GM18526 (cell line): ENCODE data around the gene GNB1.

Experiments used
- POLR2A ChIP-seq: IDR thresholded peaks from 3 replicates; pipeline ENCODE4 v1.6.1; 2011; ENCODE audit not compliant: insufficient read length; ENCODE audit errors: extremely low read depth

The GNB1 gene

GRCh38 chr1:1889090-1889750 lies 1.7 kb downstream of the GNB1 start:
- no peak for TF ChIP-seq POLR2A

DNA sequence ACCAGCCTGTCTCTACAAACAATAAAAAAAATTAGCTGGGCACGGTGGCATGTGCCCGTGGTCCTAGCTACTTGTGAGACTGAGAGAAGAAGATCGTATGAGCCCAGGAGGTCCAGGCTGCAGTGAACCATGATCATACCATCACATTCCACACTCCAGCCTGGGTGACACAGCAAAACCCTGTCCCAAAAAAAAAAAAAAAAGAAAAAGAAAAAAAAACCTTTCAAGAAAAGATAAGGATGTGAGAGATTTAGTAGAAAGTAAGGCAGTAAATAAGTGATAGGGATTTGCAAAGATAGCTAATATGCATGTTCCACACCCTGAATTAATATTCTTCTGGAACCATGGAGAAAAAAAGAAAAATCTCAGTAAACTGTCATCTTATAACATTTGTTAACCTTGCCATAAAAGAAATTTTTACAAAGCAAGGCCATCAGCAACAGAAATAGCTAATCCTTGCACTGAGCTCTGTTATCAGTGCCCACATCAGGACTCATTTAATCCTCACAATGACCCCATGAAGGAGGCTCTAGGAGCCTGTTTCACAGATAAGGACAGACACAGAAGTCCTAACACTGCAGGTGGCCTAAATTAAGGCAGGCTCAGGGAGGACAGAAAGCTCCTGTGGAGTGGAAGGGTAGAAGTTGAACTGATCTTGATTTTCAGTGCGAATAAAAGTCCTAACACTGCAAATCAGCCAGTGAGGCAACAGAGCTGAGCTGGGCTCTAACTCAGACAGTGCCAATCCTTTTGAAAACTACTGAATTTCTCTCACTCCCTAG lies 7.6 kb downstream of the GNB1 start:
- TF ChIP-seq POLR2A: no peak

DNA sequence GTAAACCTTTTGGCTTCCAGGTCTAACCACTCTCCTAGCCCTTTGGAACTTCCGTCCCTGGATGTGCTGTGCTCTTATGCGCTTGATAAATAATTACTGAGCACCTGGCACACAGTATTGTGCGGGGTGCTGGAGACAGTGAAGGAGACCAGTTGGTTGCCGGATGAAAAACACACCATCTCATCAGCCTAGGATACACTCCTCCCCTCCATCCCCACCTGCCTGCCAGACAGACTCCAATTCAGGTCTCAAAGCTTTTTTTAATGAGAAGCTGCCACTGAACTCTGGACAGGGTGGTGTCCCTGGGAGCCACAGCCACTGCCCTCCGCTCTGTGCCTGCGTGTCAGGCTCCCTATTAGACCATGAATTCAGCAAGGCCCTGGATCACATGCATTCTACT lies 9.2 kb downstream of the GNB1 start:
- TF ChIP-seq POLR2A: no peak

DNA sequence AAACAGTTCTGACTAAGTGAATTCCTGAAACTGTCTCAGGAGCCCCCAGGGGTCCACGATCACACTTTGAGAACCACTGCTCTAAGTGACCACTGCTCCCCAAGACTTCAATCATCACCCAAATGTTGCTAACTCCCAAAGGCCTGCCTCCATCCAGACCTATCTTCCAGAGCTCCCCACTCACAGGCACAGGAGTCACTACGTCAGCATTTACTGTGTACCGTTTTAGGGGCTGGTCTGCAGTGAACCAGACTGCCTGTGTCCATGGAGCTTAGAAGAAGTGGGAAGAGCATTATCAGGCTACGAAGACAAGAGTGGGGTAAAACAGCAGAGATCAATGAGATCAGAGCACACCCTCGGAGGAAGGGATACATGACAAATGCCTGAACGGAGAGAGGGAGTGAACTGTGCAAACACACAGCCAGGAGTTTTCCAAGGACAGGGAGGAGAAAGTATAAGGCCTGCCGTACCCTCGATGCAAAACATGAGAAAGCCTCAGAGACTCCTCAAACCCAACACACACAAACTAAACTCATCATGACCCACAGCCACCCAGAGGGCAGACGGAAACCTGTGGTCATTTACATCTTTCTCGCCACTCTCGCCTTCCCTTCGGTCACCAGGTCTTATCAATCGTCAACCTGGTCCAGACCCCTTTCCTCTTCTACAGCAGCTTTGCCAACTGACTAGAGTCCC lies 10.1 kb downstream of the GNB1 start:
- TF ChIP-seq POLR2A: no peak

DNA sequence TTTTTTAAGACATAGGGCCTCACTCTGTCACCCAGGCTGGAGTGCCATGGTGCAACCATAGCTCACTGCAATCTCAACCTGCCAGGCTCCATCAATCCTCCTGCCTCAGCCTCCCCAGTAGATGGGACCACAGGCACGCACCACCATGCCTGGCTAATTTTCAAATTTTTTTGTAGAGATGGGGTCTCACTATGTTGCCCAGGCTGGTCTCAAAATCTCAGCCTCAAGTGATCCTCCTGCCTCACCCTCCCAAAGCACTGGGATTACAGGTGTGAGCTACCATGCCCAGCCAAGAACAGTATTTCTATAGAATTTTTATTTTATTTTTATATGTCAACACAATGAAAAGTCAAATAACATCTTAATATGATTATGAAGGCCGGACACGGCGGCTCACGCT lies 10.9 kb downstream of the GNB1 start:
- no peak for TF ChIP-seq POLR2A

DNA sequence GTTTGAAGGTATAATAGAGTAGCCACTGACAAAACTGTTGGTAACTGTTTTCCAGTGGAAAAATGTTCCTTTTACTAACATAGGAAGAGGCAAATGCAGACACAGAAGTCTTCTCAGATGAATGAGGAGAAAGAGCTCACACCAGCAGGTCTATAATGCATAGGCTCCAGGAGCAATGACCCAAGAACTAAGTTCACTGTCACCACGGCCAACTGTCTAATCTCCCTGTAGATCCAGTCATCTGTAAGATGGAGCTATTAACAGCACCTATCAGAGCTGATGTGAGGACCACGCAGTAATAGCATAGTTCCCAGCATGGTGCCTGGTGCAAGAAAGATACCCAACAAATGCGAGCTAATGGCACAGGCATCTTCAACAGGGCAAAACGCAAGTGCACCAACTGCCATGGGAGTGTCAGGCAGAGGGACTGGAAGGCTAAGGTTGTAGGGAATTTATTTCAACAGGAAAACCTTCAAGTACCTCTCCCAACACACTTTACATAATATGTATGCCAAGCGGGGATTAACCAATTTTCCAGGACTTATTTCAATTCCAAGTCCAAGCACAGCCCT lies 12.9 kb downstream of the GNB1 start:
- TF ChIP-seq POLR2A: no peak

GRCh38 chr1:1876335-1876930 lies 14.5 kb downstream of the GNB1 start:
- no peak for TF ChIP-seq POLR2A

GRCh38 chr1:1875932-1876331 lies 15.0 kb downstream of the GNB1 start:
- TF ChIP-seq POLR2A: no peak

DNA sequence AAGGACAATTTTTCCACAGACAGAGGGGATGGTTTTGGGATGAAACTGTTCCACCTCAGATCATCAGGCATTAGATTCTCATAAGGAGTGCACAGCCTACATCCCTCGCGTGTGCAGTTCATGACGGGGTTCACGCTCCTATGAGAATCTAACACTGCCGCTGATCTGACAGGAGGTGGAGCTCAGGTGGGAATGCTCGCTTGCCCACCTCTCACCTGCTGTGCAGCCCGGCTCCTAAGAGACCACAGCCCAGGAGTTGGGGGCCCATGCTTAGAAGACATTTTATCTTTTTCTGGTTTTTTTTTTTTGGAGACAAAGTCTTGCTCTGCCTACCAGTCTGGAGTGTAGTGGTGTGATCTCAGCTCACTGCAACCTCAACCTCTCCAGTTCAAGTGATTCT lies 16.0 kb downstream of the GNB1 start:
- no peak for TF ChIP-seq POLR2A

- no peak for TF ChIP-seq POLR2A
Observed at GRCh38 chr1:1873186-1873585, 17.7 kb downstream of the GNB1 start.

DNA sequence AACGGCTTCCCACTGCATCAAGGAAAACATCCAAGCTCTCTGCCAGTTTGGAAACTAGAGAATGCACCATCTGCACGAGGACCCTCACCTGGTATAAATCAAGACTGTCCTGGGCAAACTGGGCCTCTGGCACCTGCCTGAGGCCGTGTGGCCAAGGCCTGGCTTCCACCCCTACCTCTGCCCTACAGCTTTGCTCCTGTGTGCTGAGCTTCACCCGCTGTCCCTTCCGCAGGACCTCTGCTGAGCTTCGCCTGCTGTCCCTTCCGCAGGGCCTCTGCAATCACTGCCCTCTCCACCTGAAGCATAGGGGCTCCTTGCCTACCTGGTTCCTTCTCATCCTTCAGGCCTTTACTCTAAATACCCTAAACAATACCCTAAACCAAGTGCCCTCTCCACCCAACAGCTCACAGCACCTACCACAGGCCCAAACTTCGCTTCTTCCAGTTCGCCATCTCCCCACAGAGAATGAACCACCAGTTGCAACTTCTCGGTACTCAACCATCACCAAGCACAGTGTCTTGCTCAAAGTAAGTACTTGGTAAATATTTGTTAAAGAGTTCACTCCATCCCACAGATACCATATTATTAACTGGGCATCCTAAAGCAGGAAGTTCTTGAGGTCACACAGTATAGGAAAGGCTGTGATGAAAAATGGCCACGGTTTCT lies 18.4 kb downstream of the GNB1 start:
- TF ChIP-seq POLR2A: no peak

DNA sequence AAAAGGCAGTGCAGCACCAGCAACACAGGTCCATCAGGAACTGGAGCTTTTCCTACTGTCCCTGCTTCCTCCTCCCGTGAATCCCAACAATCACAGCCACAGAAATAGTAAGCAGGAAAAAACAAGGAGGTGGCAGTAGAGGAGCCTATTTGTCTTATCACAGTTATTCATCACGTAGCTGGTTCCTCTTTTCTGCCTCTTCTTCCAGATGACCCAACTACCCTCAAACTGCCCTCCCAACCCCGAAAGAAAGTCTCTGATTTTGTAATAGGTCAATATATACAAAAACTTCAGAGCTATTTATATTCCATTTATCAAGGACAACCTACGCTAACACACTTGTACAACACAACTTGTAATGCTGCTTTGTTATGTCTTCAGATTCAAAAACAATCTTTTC lies 21.4 kb downstream of the GNB1 start:
- TF ChIP-seq POLR2A: no peak

DNA sequence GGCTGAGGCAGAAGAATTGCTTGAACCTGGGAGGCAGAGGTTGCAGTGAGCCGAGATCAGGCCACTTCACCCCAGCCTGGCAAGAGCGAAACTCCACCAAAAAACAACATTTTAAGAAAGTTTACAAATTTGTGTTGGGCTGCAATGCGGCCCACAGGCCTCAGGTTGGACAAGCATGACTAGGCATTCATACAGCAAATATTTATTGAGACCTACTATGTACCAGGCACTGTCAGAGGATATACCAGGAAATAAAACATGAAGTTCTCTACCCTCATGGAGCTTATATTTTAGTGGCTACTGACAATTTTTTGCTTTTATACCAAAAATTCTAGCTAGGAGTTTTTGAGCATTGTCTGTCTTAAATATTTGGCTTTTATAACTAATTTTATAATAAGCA lies 23.7 kb downstream of the GNB1 start:
- no peak for TF ChIP-seq POLR2A

GRCh38 chr1:1862905-1863547 lies 27.9 kb downstream of the GNB1 start:
- TF ChIP-seq POLR2A: no peak
